HepG2 (cell line): ENCODE results near the gene RASAL1.

Experiments used
- ARNTL ChIP-seq: sonication (generic); formaldehyde crosslinking; IDR thresholded peaks from 2 replicates; pipeline ENCODE4 v1.4.0; 2020; ENCODE audit warnings: mild to moderate bottlenecking, missing genetic modification reagents
- CBFB ChIP-seq: sonication (generic); formaldehyde crosslinking; IDR thresholded peaks from 2 replicates; pipeline ENCODE4 v1.4.0; 2020; ENCODE audit warnings: missing genetic modification reagents
- CHD4 ChIP-seq: fragments of 200-600 bp; sonication (generic); IDR thresholded peaks from 2 replicates; pipeline ENCODE4 v1.7.0; 2017; ENCODE audit warnings: mild to moderate bottlenecking, low read length, borderline replicate concordance
- CTCF ChIP-seq: sonication (generic); formaldehyde crosslinking; IDR thresholded peaks from 2 replicates; pipeline ENCODE4 v1.5.0; 2020; ENCODE audit warnings: mild to moderate bottlenecking, missing genetic modification reagents, moderate library complexity
- DPF2 ChIP-seq: sonication (generic); formaldehyde crosslinking; IDR thresholded peaks from 2 replicates; pipeline ENCODE4 v1.4.0; 2020; ENCODE audit warnings: mild to moderate bottlenecking, low read depth, missing genetic modification reagents, borderline replicate concordance
- EZH2 ChIP-seq: conservative IDR thresholded peaks from 2 replicates; pipeline ENCODE4 v1.6.1; 2012; ENCODE audit warnings: mild to moderate bottlenecking, low read depth, low read length, moderate library complexity
- PHB2 ChIP-seq: fragments of 450-650 bp; IDR thresholded peaks from 2 replicates; pipeline ENCODE4 v1.6.1; 2018; ENCODE audit not compliant: partially characterized antibody
- POLR2A ChIP-seq, 2 experiments: IDR thresholded peaks; 2 replicates each; pipeline ENCODE4 v1.6.1; 2011; ENCODE audit warnings: low read depth in 2 of 2, low read length in 2 of 2, mild to moderate bottlenecking in 1 of 2, moderate library complexity in 1 of 2; ENCODE audit not compliant: insufficient read depth in 1 of 2
- POLR2AphosphoS5 ChIP-seq: IDR thresholded peaks from 2 replicates; pipeline ENCODE4 v1.6.1; 2012; ENCODE audit warnings: low read depth, low read length
- RAD51 ChIP-seq: fragments of 450-650 bp; IDR thresholded peaks from 2 replicates; pipeline ENCODE4 v1.6.1; 2016; ENCODE audit warnings: borderline replicate concordance
- ZBTB1 ChIP-seq: sonication (generic); formaldehyde crosslinking; IDR thresholded peaks from 2 replicates; pipeline ENCODE4 v1.4.0; 2020; ENCODE audit warnings: missing genetic modification reagents, borderline replicate concordance
- ZNF768 ChIP-seq: sonication (generic); formaldehyde crosslinking; IDR thresholded peaks from 2 replicates; pipeline ENCODE4 v1.4.0; 2020; ENCODE audit warnings: missing genetic modification reagents
- TF ChIP-seq, protein P1 (sequence below): IDR thresholded peaks from 2 replicates; pipeline ENCODE4 v1.6.1; 2016; ENCODE audit warnings: low read depth, borderline replicate concordance
- TF ChIP-seq, protein P2 (sequence below): sonication (generic); formaldehyde crosslinking; IDR thresholded peaks from 2 replicates; pipeline ENCODE4 v1.4.0; 2020; ENCODE audit warnings: missing genetic modification reagents, borderline replicate concordance

DNA sequence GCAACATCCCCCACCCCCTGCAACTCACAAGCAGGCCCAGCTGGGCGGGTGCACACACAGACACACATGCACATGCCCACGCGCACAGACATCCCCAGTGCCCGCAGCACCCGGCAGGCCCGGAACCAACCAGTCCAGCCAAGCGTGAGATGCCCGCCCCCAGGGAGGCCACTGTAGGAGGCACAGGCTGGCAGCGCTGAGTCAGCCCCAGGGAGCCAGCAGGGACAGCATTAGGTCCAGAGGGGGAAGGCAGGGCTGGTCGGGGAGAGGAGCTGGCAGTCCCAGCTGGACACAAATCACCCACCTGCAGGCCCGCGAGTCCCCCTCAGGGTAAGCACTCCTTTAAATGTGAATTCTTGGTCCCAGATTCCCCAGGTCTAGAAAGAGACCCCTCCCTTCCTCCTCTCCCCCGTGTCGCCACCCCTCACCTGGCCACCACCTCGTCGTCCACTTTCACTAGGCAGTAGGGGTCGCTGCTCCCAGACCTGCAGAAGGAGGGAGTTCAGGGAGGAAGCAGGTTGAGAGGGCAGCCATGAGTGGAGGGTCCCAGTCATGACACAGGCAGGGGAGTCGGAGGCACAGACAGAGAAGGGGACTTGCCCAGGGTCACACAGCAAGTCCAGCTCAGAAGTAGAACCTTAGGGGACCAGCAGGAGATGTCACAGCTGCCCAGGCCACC is 5.0 kb downstream of the RASAL1 start:
- TF ChIP-seq POLR2AphosphoS5 (no peak), CTCF (CRISPR knock-in tag) (peak; percentile 78), ZNF768 (no peak), RAD51 (no peak), ARNTL (no peak), DPF2 (CRISPR knock-in tag) (no peak), CHD4 (no peak), EZH2 (no peak), ZBTB1 (no peak), PHB2 (no peak), CBFB (CRISPR knock-in tag) (no peak), POLR2A (IDR thresholded peaks at IDR 0.05; ENCODE audit: insufficient read depth in 1 of 2, low read depth in 2 of 2, low read length in 2 of 2) (no peak)
- TF ChIP-seq, protein P1, sequence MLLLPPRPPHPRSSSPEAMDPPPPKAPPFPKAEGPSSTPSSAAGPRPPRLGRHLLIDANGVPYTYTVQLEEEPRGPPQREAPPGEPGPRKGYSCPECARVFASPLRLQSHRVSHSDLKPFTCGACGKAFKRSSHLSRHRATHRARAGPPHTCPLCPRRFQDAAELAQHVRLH (CRISPR knock-in tag), result no peak
- TF ChIP-seq, protein P2, sequence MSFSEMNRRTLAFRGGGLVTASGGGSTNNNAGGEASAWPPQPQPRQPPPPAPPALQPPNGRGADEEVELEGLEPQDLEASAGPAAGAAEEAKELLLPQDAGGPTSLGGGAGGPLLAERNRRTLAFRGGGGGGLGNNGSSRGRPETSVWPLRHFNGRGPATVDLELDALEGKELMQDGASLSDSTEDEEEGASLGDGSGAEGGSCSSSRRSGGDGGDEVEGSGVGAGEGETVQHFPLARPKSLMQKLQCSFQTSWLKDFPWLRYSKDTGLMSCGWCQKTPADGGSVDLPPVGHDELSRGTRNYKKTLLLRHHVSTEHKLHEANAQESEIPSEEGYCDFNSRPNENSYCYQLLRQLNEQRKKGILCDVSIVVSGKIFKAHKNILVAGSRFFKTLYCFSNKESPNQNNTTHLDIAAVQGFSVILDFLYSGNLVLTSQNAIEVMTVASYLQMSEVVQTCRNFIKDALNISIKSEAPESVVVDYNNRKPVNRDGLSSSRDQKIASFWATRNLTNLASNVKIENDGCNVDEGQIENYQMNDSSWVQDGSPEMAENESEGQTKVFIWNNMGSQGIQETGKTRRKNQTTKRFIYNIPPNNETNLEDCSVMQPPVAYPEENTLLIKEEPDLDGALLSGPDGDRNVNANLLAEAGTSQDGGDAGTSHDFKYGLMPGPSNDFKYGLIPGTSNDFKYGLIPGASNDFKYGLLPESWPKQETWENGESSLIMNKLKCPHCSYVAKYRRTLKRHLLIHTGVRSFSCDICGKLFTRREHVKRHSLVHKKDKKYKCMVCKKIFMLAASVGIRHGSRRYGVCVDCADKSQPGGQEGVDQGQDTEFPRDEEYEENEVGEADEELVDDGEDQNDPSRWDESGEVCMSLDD (CRISPR knock-in tag), result no peak
